HG03442 (cell line): ENCODE results near the gene ARID5B.

Experiments
- ATAC-seq: cut with Tn5 transposase; IDR thresholded peaks from one replicate; pipeline ENCODE4 v1.9.1; 2021; ENCODE audit warnings: mild to moderate bottlenecking, moderate library complexity; ENCODE audit not compliant: unreplicated experiment

ARID5B gene

DNA sequence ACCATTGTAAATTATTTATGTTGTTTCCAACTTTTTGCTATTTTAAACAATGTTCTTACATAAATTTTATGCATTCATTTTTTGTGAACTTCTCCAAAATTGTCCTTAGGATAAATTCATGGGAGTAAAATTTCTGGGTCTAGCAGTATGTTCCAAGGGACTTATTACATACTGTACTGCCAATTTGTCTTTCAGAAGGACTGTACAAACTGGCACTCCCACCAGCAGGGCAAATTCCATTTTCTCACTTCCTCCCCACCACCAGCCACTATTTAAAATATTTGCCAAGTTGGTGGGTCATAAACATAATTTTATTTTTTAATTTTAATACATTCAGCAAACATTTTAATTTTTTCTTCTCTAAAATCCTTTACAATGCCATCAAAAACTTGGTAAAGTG, 13.7 kb upstream of the ARID5B start:
- ATAC-seq: no peak

DNA sequence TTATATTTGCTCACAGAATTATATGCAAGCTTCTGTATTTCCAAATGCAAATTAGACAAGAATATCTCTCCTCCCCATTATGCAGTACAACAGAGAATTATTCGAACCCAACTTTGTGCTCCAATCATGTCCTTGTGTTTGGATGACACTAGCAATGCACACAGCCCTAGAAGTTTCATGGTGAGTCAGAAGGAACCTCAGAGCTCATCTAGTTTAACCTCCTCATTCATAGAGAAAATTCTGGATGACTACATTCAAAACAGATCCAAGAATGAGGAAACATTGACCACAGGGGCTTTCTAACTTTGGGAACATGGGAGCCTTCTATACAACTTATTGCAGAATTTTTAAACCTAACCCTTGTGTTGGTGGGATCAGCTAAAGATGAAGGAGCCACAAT, 12.8 kb upstream of the ARID5B start:
- no peak for ATAC-seq

DNA sequence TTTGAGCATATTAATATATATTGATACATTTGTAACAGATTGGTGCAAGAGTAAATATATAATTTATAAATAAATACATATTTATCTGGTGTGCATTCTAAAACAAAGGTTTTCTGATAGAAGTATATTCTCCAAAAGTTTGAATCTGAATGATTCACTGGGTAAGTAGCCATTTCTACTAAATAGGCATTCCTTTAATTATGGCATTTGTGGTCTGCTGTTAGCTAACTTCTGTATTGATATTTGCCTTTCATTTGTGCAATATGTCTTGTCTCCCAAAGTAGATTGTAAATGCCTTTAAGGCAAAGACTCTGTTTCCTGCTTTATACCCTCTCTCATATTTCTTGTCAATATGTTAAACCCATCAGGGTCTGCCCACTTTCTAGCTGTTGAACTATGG, 11.1 kb upstream of the ARID5B start:
- no peak for ATAC-seq

DNA sequence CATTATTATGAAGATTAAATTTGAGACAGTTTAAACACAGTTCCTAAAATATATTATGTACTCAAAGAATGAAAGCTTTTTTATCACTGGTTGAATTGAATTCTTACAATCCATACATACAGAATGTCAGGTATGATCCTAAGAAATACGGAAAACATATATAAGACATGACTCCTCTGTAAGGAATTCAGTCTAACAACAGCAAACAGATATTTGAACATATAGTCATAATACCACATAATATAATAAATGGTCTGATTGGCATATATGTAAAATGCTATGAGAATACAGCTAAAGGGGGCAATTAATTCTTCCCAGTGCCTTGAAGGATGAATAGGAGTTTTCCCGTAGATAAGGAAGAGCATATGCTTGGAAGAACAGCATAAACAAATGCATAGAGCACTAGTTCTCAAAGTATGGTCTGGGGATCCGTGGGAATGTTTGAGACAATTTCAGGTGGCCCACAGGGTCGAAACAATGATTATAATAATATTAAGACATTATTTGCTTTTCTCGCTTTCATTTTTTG, 10.6 kb upstream of the ARID5B start:
- no peak for ATAC-seq

DNA sequence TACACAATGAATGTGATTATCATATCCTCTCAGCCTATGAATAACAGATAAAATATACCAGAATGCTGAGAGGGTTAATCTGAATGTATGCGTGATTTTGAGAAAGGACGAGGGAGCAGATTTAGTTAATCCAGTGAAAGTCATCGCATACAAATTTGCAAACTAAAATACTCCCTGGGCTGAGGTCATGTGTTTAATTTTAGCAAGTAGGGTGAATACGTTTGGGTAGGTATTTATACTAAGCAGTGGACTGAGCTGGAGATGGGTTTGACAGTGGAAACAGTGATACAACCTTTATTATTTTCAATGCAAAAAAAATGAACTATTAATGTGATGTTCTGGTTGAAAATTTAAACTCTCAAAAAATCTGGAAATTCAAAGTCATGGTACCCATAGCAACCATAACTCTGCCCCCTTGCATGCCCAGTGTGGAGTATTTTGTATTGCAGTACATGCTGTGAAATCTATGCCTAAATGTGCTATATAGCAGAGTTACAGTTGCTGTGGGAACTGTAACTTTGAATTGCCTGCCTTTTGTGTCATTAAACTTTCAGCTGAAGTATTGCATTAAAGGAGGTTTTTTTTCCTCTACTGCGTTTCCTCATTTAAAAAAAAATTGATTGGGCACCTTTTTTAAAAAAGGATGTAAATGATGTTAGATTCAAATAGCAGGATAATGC, 9.5 kb upstream of the ARID5B start:
- ATAC-seq: no peak

DNA sequence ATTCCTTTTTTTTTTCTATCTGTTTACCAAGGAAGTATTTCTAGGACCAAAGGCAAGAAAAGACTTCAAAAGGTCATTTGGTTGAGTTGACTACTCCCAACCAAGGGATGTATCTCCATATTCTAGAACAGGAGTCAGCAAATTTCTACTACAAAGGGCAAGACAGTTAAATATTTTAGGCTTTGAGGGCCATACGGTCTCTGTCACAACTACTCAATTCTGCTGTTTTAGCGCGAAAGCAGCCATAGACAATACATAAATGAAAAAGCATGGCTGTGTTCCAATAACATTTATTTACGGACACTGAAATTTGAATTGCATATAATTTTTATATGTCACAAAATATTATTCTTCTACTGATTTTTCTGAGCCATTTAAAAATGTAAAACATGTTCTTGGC, 8.5 kb upstream of the ARID5B start:
- ATAC-seq: no peak

DNA sequence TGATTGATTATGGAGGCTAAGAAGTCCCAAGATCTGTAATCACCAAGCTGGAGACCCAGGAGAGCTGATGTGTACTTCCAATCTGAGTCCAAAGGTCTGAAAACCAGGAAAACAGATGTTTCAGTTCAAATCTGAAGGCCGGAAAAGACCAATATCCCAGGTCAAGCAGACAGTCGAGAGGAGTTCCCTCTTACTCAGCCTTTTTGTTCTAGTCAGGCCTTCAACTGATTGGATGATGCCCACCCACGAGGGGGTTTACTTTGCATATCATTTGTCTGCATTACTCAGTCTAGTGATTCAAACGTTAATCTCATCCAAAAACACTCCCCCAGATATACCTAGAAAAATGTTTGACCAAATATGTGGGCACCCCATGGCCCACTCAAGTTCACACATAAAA, 7.4 kb upstream of the ARID5B start:
- no peak for ATAC-seq

DNA sequence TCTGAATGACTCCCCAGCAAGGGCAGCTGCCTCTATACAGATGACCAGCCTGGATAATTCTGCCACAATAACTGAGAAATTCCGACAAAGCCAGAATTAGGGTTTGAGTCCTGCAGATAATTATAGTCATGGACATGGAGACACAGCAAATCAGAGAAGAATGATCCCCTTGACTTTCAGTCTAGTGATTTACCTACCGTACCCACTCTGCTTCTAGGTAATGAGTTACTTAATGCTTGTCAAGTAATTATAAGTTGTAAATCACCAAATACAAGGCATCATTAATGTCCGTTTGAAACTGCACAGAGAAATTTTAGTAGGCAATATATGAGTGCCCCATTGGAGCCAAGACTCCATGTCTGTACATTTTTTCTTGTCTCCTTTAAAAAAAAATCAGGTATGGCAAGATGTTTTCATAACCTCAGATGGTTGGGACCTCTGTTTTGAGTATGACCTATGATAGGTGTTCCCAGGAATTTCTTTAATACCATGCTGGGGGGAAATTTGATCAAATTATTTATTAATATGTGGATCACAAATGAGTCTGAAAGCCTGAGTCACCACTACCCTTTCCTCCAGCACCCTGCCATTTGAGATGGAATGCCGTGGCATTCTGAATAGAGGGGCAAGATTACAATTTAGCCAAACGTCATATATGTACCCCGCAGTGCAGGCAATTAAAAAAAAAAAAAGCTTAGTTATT, 5.5 kb upstream of the ARID5B start:
- ATAC-seq: no peak

DNA sequence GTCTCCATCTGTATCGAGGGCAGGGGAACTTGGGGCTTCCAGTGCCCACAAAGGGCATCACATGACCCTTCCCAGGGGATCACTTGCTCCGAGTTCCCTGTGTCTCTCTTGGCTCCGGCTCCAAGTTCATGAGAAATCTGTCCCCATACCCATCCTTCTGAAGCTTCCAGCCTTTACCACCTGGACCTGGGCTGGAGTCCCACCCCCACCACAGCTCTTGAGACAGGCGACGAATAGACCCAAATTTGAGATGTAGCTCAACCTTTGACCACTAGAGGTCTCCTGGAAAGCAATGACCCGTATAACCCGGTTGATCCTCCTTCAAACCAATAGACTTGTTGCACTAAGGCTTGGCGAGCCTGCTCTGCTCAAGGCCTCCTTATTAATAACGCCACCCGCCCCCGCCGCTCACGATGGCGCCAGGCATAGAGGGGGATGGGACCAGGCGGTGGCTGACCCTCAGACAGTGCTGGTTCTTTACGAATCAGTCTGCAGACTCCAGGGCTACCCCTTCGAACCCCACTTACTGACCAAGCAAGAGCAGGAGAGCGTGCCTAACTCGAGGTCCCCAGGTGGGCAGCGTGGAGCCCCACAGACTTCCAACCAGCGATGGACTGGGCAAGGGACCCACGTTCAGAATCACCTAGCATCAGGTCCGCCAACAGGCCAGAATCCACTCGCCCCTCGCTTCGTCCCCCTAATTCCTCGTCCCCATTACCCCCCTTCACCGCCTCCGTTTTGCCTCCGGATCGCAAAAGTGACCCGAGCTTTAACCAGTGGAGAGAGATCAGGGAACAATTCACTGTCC, 4.4 kb upstream of the ARID5B start:
- peak; percentile 72 for ATAC-seq

DNA sequence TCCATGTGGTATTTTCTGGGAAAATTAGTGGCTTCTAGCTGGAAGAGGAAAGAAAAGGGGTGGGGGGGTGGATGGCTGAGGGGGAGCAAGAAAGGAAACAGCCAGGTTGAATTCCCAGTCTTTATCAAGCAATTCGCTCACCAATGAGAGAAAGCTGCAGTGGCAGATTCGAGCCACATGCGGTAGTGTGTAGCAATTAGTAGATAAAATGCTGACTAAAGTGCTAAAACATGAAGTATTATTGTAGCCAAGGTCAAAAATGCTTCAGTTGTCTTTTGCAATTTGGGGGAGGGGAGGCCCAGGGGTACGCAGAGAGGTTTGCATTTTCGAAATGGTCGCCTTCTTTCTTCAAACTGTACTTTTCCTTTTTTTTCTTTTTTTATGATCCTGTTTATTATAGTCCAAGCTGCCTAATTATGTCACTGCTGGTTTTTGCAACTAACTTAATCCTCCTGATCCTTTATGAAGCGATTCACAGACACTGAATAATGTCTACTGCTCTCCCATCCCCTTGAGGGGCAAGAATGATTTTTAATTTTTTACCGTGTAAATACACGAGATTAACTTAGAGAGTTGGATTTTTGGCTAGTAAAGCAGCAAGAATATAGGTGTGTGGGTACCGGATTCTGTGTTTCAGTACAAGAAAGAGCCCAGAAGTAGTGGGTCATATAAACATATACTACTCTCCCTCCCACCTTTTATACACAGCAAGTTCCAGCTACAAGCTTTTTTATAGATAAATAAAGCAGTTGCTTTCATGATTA, 3.6 kb upstream of the ARID5B start:
- ATAC-seq: no peak

DNA sequence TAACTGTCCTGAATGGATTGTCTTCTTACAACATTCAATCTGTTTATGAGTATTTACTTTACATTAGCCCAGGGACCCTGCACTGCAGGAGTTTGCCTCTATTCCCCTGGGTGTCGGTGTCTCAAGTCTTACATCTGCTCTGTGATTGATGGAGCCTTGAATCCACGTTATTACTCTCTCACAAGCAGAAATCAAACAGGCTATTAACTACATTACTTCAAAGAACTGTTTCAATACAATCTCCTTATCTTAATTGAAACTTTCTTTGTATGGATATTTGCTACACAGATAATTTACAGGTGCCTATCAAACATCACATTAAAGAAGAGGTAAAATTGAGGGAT, 3.1 kb upstream of the ARID5B start:
- no peak for ATAC-seq

DNA sequence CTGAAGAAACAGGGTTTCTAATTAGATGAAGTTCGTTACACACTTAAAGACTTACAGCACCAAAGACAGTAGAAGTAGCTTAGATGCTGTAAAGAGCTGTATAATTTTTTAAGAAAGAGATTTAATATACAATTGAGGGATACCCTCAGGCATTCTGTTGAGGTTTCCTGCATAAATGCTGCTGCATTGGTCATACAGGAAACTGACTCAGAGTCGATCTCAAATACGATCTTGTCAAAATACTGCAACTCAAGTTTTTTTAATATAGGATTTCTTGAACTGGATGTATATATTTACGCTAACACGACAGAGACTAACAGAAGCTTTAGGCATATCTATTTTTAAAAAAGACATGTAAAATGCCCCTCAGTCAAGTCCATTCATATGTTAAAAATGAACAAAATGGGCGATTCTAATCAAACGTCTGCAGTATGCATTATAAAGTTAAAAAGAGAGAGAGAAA, 2.4 kb upstream of the ARID5B start:
- ATAC-seq: no peak

DNA sequence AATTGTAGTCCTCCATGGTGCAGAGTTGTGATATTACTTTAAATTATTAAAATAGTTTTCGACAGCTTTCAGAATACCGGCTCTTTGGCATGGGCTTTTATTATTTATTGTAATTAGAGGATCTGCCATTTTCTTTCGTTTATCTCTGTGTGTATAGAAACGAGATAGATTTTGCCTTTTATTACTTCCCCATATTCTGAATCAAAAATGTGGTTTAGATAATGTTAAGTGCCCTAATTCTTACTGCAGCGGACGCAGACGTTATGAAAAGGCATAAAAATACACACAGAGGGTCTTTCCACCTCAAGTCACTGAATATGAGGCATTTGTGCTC, 1.9 kb upstream of the ARID5B start:
- ATAC-seq: no peak

DNA sequence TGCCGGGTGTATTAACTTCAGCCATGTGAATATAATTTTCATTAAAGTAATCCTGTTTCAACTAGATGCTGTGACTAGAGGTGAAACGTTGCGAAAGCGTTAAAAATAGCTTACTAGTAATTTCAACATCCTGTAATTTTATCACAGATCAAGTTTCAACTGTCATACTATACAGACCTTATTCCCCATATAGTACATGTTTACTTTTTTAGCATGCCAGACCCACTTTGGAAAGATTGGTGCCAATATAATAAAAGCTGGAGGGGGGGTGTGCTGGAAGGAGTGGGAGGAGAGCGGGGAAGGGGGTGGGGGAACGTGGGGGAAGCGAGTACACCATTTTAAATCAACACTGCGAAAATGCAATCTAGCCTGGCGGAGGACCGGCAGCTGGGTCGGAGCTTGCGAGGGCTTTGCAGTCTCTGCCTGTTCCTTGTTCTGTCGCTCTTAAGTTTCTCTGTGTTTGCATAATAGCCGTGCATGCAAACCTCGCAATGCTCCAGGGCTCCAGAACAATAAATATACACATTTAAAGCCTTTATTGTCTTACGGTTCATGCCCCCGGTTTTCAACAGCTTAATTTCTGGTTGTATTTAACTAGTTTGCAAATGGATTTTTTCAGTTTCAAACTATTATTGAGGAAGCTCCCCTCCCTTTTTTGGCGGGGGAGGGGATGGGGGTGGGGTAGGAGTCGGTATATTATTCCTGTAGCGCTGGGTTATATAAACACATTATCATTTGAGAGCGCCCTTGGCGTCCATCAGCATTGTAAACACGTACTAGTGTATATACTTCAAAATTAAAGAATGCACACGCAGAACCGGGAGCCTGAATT, 1.3 kb upstream of the ARID5B start:
- peak; percentile 24 for ATAC-seq

DNA sequence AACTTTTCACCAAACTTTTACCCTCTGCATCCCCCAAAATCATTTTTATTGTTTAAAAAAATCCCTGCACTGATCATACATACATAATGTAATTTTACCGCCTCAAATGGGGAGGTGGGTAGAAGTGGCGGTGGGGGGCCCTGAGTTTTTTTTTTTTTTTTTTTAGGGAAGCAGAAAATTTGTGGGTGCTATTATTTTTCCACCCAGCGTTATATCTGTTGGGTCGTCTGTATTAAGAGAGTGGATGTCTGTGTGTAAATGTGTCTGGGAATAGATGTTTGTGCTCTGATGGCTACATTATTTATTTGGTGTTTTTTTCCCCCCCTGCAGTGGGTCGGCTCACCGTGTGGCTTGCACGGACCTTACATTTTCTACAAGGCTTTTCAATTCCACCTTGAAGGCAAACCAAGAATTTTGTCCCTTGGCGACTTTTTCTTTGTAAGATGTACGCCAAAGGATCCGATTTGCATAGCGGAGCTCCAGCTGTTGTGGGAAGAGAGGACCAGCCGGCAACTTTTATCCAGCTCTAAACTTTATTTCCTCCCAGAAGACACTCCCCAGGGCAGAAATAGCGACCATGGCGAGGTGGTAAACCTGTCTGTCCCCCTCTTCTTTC, 438 bp downstream of the ARID5B start:
- no peak for ATAC-seq

DNA sequence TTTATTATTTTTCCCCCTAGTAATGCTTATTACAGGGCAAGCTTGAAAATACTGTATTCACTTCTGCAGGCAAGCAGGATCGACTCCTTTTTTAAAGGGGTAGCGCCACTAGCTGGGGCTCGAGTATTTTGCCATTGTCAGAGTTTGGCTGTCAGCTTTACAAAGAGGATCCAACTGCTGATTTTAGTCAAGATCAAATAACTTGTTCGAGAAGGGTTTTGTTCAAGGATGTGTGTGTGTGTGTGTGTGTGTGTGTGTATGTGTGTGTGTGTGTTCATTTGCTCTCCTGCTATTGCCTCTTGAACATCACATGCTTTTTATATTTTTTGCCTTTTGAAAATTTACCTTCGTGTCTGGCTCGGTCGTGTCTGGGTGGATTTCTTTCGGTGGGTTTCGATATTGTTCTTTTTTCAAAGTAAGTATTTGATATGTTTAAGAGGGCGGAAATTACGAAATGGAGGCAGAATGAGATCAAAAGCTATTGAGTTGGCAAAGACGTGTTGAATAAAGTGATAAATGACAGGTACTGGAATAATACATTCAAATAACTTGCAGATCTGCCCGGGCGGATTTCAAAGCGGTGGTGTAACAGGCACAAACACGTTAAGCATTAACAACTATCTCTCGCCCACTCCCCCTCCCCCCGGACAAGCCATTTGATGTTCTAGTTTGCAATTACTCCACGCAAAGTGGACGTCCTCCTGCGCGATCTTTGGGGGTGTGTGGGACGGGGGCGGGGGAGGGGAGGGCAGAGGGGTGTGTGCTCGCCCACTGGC, 1.1 kb downstream of the ARID5B start:
- ATAC-seq: no peak

DNA sequence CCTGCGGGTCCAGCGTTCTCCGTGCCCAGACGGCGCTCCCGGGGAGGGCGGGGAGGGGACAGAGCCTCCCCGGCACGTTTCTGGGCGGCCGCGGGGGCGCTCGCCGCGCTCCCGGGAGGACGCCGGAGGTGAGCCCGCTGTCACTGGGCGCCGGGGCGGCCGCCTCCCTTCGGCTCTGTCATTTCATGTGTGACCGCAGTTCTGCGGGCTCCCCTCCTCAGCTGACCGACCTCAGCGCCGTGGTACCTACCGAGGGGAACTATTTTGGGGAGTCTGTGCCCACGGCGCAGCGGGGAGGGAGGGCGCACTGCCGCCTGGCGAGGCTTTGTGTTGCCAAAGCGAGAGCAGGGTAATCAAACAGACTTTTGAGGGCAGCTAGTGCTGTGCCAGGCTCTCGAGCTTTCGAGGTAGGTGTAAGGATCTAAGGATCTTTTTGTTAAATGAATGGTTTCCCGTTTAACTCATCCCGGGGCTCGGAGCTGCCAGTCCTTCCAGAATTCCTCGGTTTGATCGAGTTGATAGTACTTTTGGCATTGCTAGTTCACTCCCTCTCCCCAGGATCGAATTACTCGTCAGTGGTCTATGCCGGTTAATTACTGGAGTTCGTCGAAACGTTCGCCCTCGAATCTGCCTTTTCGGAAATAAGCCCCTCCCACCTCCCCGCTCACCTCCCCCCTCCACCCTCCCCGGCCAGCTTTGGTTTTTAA, 1.9 kb downstream of the ARID5B start:
- ATAC-seq: peak; percentile 47

DNA sequence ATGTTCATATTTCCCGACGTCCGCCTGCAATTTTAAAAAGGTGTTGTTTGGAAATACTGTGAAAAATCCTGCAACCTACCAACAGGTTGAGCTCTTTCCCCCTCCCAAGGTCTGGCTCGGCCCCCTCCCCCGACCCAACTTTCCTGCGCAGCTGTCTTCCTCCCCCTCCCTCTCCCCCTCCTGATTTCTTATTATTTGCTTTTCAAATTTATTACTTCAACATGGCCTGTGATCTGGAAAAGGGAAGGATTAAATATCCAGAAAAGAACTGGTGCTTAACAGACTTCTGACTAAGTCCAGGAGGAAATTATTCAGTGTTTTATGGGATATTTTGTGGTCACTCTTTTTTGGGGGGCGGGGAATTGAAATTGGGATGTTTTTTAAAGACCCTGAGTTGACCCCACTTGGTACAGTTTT, 2.4 kb downstream of the ARID5B start:
- no peak for ATAC-seq
